22Rv1 (cell line): ENCODE measurements around the gene PTX4.
"Not testable (repeated sequence)": the region's sequence is repeated elsewhere in the genome, so short reads cannot be mapped to it uniquely, and the experiment has no call there.

ENCODE experiments used
- H3K27ac ChIP-seq: fragments of 450-650 bp; 2 replicates; pipeline ENCODE4 v1.5.1; 2017
- CTCF ChIP-seq: fragments of 450-650 bp; IDR thresholded peaks from 2 replicates; pipeline ENCODE4 v1.5.1; 2017; ENCODE audit warnings: mild to moderate bottlenecking
- ZFX ChIP-seq: fragments of 450-650 bp; IDR thresholded peaks from 2 replicates; pipeline ENCODE4 v1.6.1; 2017; ENCODE audit warnings: antibody characterized with exemption, borderline replicate concordance

The PTX4 gene

GRCh38 chr16:1474082-1474795, 14.5 kb downstream of the PTX4 start:
- TF ChIP-seq CTCF (no peak), ZFX (no peak)
- peak overlapping the region; percentile 76 for H3K27ac ChIP-seq

GRCh38 chr16:1472974-1473373, 15.8 kb downstream of the PTX4 start:
- H3K27ac ChIP-seq: no peak overlapping the region
- TF ChIP-seq ZFX: no peak
- no peak for TF ChIP-seq CTCF

- no peak overlapping the region for H3K27ac ChIP-seq
- TF ChIP-seq ZFX (no peak), CTCF (no peak)
Observed at GRCh38 chr16:1471569-1472194, 17.1 kb downstream of the PTX4 start.

- H3K27ac ChIP-seq: no peak overlapping the region
- TF ChIP-seq ZFX: no peak
- TF ChIP-seq CTCF: no peak
Observed at GRCh38 chr16:1470481-1471251, 18.1 kb downstream of the PTX4 start.

GRCh38 chr16:1469693-1470201, 19.0 kb downstream of the PTX4 start:
- H3K27ac ChIP-seq: no peak overlapping the region
- TF ChIP-seq ZFX (no peak), CTCF (no peak)

- not testable (repeated sequence) for H3K27ac ChIP-seq
Observed at GRCh38 chr16:1469141-1469540, 19.6 kb downstream of the PTX4 start.

GRCh38 chr16:1468426-1468810, 20.3 kb downstream of the PTX4 start:
- H3K27ac ChIP-seq: no peak overlapping the region
- no peak for TF ChIP-seq ZFX
- no peak for TF ChIP-seq CTCF
